Thoracic aorta (tissue), 2 donors: ENCODE measurements around the gene ADAM8. TPM values are rescaled to one million over a fixed set of nuclear protein-coding genes. Genes with fewer than 3 reads are reported as not detected.

ENCODE experiments used
- ATAC-seq: fragments of 150-250 bp; one replicate; pipeline ENCODE4 v1.8.0; 2017; ENCODE audit warnings: low read depth; ENCODE audit not compliant: insufficient number of reproducible peaks, low FRiP score
- DNase-seq: peaks from one replicate; pipeline ENCODE4 v3.0.0-alpha.2; 2020; ENCODE audit warnings: low spot score
- H3K27ac ChIP-seq, 2 donors: fragments of 200-600 bp; sonication (generic); 1 replicate in 1 of 2; 2 replicates in 1 of 2; pipeline ENCODE4 v1.5.1; 2016; ENCODE audit warnings: mild to moderate bottlenecking in 2 of 2, moderate library complexity in 2 of 2
- H3K27me3 ChIP-seq: fragments of 200-600 bp; sonication (generic); replicated peaks from 2 replicates; pipeline ENCODE4 v1.6.0; 2016; ENCODE audit warnings: mild to moderate bottlenecking; ENCODE audit not compliant: insufficient read depth
- H3K36me3 ChIP-seq: fragments of 200-600 bp; sonication (generic); one replicate; pipeline ENCODE4 v1.5.1; 2016
- H3K4me1 ChIP-seq, 2 donors: fragments of 200-600 bp; sonication (generic); 1 replicate in 1 of 2; 2 replicates in 1 of 2; pipeline versions ENCODE4 v1.5.1 to v1.6.0; 2016; ENCODE audit warnings: low read depth in 2 of 2, mild to moderate bottlenecking in 1 of 2; ENCODE audit not compliant: control insufficient read depth in 1 of 2
- H3K4me3 ChIP-seq: fragments of 200-600 bp; sonication (generic); 2 replicates; pipeline ENCODE4 v1.5.1; 2016; ENCODE audit warnings: mild to moderate bottlenecking
- H3K9me3 ChIP-seq: fragments of 200-600 bp; sonication (generic); 2 replicates; pipeline ENCODE4 v1.5.1; 2016
- total RNA-seq, 2 donors: library from RNA; depleted of rRNA; stranded (reverse); fragments of >200 nt; gene quantifications; one replicate each; pipeline versions ENCODE4 v1.1.0 to v1.2.3, GENCODE V29; 2016
- TF ChIP-seq, protein P1 (sequence below): fragments of 200-600 bp; sonication (generic); IDR thresholded peaks from one replicate; pipeline ENCODE4 v1.5.1; 2019; ENCODE audit warnings: antibody characterized with exemption

ADAM8 gene
- total RNA-seq, 2 donors from 2014 or later, result 7.2 to 14.0 TPM

DNA sequence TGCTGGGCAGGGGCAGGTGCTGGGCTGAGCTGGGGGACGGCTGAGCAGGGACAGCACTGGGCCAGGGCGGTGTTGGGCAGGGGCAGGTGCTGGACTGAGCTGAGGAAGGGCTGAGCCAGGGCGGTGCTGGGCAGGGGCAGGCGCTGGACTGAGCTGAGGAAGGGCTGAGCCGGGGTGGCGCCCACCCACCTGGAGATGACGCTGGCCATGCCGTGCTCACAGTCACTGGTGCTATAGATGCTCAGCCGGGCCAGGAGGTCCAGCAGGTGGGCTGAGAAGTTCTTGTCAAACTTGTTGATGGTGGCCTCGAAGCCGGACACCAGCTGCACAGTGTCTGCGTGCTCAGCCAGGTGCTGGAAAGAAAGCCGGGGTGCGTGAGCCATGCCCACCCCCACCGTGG, 4.4 kb upstream of the ADAM8 start:
- ATAC-seq, result no peak
- TF ChIP-seq, protein P1, sequence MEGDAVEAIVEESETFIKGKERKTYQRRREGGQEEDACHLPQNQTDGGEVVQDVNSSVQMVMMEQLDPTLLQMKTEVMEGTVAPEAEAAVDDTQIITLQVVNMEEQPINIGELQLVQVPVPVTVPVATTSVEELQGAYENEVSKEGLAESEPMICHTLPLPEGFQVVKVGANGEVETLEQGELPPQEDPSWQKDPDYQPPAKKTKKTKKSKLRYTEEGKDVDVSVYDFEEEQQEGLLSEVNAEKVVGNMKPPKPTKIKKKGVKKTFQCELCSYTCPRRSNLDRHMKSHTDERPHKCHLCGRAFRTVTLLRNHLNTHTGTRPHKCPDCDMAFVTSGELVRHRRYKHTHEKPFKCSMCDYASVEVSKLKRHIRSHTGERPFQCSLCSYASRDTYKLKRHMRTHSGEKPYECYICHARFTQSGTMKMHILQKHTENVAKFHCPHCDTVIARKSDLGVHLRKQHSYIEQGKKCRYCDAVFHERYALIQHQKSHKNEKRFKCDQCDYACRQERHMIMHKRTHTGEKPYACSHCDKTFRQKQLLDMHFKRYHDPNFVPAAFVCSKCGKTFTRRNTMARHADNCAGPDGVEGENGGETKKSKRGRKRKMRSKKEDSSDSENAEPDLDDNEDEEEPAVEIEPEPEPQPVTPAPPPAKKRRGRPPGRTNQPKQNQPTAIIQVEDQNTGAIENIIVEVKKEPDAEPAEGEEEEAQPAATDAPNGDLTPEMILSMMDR, result no peak
- H3K4me1 ChIP-seq, result peaks cover 9 to 11% of the 10 kb centered on the region in 2 donors
- no peak overlapping the region for H3K27ac ChIP-seq
- peaks cover 54% of the 10 kb centered on the region for H3K36me3 ChIP-seq
- no peak for DNase-seq
- H3K9me3 ChIP-seq, result no peaks in the 10 kb centered on the region
- no peaks in the 10 kb centered on the region for H3K27me3 ChIP-seq
- H3K4me3 ChIP-seq, result no peak overlapping the region

DNA sequence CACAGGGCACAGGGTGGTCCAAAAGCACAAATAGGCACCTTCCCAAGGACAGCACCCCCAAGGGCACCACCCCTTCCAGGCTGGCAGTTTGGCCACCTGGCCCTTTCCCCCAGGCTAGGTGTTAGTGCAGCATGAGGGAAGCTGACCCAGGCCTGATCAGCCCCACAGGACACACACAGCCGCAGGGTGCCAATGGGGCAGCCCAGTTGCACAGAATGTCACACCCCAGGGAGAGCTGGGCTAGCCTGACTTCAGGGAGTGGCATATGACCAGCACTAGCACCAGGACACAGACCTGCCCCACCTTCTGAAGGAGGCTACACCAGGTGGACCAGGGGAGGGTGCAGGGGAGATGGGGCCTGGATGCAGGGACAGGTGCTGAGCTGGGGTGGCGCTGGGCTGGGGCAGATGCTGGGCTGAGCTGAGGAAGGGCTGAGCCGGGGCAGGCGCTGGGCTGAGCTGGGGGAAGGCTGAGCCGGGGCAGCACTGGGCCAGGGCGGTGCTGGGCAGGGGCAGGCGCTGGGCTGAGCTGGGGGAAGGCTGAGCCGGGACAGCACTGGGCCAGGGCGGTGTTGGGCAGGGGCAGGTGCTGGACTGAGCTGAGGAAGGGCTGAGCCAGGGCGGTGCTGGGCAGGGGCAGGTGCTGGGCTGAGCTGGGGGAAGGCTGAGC, 3.9 kb upstream of the ADAM8 start:
- TF ChIP-seq, protein P1, result no peak
- ATAC-seq, result no peak
- H3K27me3 ChIP-seq, result no peaks in the 10 kb centered on the region

DNA sequence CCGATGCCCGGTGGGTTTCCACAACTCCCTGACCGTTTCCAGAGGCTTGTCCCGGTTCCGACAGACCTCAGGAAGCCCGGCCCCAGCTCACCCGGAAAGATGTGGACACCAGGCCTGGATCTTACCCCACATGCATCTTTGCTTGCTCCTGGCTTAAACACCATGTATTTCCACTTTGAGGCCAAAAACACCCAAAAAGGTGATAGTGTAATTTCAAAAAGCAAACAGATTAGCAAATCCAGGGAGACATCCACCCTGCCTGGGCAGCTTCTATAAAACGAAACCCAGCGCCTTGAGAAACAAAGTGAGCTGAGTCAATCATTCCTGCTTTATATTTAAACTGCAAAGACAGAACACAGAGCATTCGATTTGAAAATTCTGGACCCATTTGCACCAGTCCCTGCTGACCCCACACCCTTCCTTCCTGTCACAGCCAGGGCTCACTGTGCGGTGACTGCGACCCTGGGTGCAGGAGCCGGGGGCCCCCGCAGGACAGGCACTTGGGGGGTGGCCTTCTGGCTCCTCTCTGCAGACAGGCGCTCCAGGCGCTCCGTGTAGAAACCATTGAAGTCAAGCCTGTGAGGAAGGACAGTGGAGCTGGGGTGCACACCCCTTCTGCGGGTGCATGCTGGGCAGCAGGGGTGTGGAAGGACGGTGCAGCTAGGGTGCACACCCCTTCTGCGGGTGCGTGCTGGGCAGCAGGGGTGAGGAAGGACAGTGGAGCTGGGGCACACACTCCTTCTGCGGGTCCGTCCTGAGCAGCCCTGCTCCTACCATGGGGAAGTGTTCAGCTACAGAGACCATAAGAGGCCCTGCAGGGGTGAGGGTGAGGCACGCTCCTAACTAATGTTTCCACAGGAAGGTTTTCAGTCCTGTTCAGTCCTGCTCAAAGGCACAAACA, 2.9 kb upstream of the ADAM8 start:
- H3K4me3 ChIP-seq, result no peak overlapping the region
- TF ChIP-seq, protein P1, result no peak
- ATAC-seq (no peak), DNase-seq (no peak)
- peaks cover 40% of the 10 kb centered on the region for H3K36me3 ChIP-seq
- no peaks in the 10 kb centered on the region for H3K27me3 ChIP-seq
- no peak overlapping the region for H3K27ac ChIP-seq
- no peaks in the 10 kb centered on the region for H3K9me3 ChIP-seq
- H3K4me1 ChIP-seq, result peaks cover 9 to 11% of the 10 kb centered on the region in 2 donors

More for the DNA sequence above, 3.9 kb upstream of the ADAM8 start:
- Histone ChIP-seq H3K4me1 (peaks cover 9 to 11% of the 10 kb centered on the region in 2 donors), H3K36me3 (peaks cover 49% of the 10 kb centered on the region), H3K4me3 (no peak overlapping the region), H3K27ac (no peak overlapping the region), H3K9me3 (no peaks in the 10 kb centered on the region)
- no peak for DNase-seq

DNA sequence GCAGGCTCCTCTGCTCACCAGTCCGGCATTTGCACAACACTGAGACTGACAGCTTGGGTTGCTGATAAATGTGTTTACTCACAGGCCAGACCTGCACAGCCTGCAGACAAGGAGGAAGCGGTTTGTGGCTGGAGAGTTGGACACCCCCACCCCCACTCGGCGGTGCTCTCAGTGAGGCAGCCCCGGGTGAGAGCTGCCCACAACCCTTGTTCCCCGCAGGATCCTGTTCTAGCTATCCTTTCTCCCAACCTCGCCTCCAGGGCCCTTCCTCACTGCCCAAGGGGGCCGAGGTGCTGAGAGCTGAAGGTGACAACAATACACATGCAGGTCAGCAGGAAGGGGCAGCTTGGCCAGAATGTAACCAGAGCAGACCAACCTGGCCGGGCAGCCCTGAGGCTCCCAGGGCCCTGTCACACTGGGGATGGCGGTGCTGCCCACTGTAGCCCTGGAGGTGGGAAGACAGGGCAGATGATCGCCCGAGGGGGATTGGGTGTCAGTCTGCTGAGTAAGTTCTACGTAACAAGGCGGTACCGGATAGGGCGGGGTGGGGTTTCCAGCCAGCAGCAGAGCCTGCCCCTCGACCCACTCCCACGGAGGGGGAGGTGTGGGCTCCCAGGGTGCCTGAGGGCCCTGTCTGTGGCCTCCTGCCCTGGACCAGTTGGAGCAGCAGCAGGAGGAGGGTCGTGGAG, 2.1 kb upstream of the ADAM8 start:
- no peak overlapping the region for H3K27ac ChIP-seq
- DNase-seq, result no peak
- no peak for ATAC-seq

More for the DNA sequence above, 2.1 kb upstream of the ADAM8 start:
- Histone ChIP-seq H3K36me3 (peaks cover 32% of the 10 kb centered on the region), H3K27me3 (no peaks in the 10 kb centered on the region), H3K4me1 (peaks cover 9 to 11% of the 10 kb centered on the region in 2 donors), H3K4me3 (no peak overlapping the region), H3K9me3 (no peaks in the 10 kb centered on the region)
- TF ChIP-seq, protein P1, result no peak
